Lung (tissue), 12 donors: ENCODE data around the gene ELAC2. TPM values are rescaled to one million over a fixed set of nuclear protein-coding genes. Genes with fewer than 3 reads are reported as not detected.

Experiments
- ATAC-seq: fragments of 200-7000 bp; cut with Tn5 transposase; one replicate; pipeline ENCODE4 v1.9.1; 2020; ENCODE audit warnings: moderate number of reproducible peaks; ENCODE audit not compliant: insufficient read depth, low FRiP score
- DNase-seq, 3 donors: peaks; one replicate each; pipeline ENCODE4 v3.0.0-alpha.2; 2013 to 2017
- H3K27ac ChIP-seq, 2 donors: one replicate each; pipeline ENCODE4 v1.5.1; 2013; ENCODE audit warnings: mild to moderate bottlenecking in 2 of 2, moderate library complexity in 2 of 2, control low read depth in 1 of 2, inconsistent platforms in 1 of 2, low read depth in 1 of 2, low read length in 1 of 2
- H3K27me3 ChIP-seq, 3 donors: one replicate each; pipeline ENCODE4 v1.5.1; 2013; ENCODE audit warnings: low read length in 2 of 3; ENCODE audit not compliant: control insufficient read depth in 3 of 3, insufficient read depth in 3 of 3
- H3K36me3 ChIP-seq, 4 donors: one replicate each; pipeline ENCODE4 v1.5.1; 2013; ENCODE audit warnings: low read length in 4 of 4, mild to moderate bottlenecking in 1 of 4, moderate library complexity in 1 of 4; ENCODE audit not compliant: control insufficient read depth in 4 of 4, insufficient read depth in 4 of 4
- H3K4me1 ChIP-seq, 5 donors: one replicate each; pipeline ENCODE4 v1.5.1; 2013; ENCODE audit warnings: low read length in 5 of 5, mild to moderate bottlenecking in 2 of 5, moderate library complexity in 1 of 5; ENCODE audit not compliant: control insufficient read depth in 5 of 5, insufficient read depth in 5 of 5
- H3K4me3 ChIP-seq: one replicate; pipeline ENCODE4 v1.5.1; 2013; ENCODE audit warnings: mild to moderate bottlenecking, control low read depth, moderate library complexity
- H3K9ac ChIP-seq, 2 donors: one replicate each; pipeline ENCODE4 v1.5.1; 2013; ENCODE audit warnings: low read length in 2 of 2, control low read depth in 1 of 2; ENCODE audit not compliant: insufficient read depth in 1 of 2
- H3K9me3 ChIP-seq, 4 donors: one replicate each; pipeline ENCODE4 v1.5.1; 2013; ENCODE audit warnings: low read length in 3 of 4, mild to moderate bottlenecking in 1 of 4, moderate library complexity in 1 of 4; ENCODE audit not compliant: control insufficient read depth in 4 of 4, insufficient read depth in 3 of 4
- WGBS, 2 donors: extraction: QIAGEN DNeasy Blood & Tissue Kit; methylation state at CpG; one replicate each; pipeline ENCODE4 v1.1.7; 2013; 5-methylcytosine and 5-hydroxymethylcytosine counted together
- polyA plus RNA-seq, 2 donors: library from polyadenylated mRNA; stranded (reverse); fragments of 200-250 nt; gene quantifications; one replicate each; pipeline ENCODE4 v1.2.1, GENCODE V29; 2013
- total RNA-seq, 2 donors: library from RNA; depleted of rRNA in 1 of 2; stranded (reverse); fragments of >200 nt in 1 of 2; gene quantifications; one replicate each; pipeline ENCODE4 v1.2.1, GENCODE V29; 2014 to 2021
- TF ChIP-seq, protein P1 (sequence below): IDR thresholded peaks from 2 replicates; pipeline ENCODE4 v1.5.1; 2012; ENCODE audit warnings: mild to moderate bottlenecking; ENCODE audit errors: control extremely low read depth, extremely low read depth
- donor health status: control.
- donor health status: control.
- donor health status: Bipolar disorder and iron deficiency.
- donor health status: healthy.
- donor health status: DM: yes; HTN: yes; CAD: no.

ELAC2 gene
- total and polyA plus RNA-seq, 4 donors = 24.1 to 76.4 (median 45.5) TPM

DNA sequence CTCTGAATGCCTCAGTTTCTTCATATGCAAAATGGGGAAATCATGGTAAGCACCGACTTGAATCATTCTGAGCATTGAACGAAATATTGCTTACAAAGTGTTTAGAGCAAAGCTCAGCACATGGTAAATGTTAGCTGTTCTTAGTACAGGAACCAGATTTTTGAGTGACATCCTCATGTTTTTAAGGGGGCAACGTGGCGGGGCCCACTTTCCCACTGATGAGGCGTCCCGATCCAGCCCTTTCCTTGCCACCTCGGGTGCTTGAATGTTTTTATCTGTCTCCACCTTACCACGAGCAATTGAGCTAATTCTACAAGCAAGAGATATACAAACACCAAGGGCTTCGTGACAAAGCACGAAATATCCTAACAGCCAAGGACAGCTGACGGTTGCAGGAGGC lies 49.9 kb downstream of the ELAC2 start:
- ATAC-seq (no peak), DNase-seq (no peak)
- Histone ChIP-seq H3K27ac (no peak overlapping the region), H3K9me3 (peaks cover 0 to 7% (median 0%) of the 10 kb centered on the region in 4 donors), H3K36me3 (no peaks in the 10 kb centered on the region), H3K9ac (no peak overlapping the region), H3K27me3 (no peaks in the 10 kb centered on the region), H3K4me3 (no peak overlapping the region), H3K4me1 (no peaks in the 10 kb centered on the region)
- WGBS, 2 donors = 80 to 86% methylated on average over 11 of the region's 11 CpGs
- TF ChIP-seq, protein P1, sequence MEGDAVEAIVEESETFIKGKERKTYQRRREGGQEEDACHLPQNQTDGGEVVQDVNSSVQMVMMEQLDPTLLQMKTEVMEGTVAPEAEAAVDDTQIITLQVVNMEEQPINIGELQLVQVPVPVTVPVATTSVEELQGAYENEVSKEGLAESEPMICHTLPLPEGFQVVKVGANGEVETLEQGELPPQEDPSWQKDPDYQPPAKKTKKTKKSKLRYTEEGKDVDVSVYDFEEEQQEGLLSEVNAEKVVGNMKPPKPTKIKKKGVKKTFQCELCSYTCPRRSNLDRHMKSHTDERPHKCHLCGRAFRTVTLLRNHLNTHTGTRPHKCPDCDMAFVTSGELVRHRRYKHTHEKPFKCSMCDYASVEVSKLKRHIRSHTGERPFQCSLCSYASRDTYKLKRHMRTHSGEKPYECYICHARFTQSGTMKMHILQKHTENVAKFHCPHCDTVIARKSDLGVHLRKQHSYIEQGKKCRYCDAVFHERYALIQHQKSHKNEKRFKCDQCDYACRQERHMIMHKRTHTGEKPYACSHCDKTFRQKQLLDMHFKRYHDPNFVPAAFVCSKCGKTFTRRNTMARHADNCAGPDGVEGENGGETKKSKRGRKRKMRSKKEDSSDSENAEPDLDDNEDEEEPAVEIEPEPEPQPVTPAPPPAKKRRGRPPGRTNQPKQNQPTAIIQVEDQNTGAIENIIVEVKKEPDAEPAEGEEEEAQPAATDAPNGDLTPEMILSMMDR = no peak

DNA sequence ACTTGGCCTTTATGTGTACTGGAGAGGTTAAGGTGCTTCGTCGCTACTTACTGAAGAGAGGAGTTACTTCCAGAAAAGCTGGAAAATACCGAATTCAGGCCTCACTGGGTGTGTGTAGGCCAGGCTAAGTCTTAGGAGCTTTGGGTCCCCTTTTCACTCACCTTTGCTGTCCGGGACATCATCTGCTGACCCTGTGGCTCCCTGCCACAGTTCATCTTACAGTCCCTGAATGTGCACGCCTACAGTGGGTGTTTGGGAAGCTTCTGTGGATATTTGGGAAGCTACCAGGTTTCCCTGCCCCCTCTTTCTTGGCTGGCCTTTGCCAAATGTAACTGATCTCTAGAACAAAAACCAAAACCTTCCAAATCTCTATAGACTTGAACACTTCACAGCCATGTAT lies 51.4 kb downstream of the ELAC2 start:
- Histone ChIP-seq H3K36me3 (peaks cover 0 to 1% (median 0%) of the 10 kb centered on the region in 4 donors), H3K4me3 (no peak overlapping the region), H3K9me3 (peaks cover 0 to 7% (median 0%) of the 10 kb centered on the region in 4 donors), H3K27me3 (no peaks in the 10 kb centered on the region), H3K4me1 (no peaks in the 10 kb centered on the region), H3K9ac (no peak overlapping the region), H3K27ac (no peak overlapping the region)
- no peak for ATAC-seq
- TF ChIP-seq, protein P1 = no peak
- no peak for DNase-seq
- WGBS, 2 donors = 89 to 94% methylated on average over 5 of the region's 5 CpGs

DNA sequence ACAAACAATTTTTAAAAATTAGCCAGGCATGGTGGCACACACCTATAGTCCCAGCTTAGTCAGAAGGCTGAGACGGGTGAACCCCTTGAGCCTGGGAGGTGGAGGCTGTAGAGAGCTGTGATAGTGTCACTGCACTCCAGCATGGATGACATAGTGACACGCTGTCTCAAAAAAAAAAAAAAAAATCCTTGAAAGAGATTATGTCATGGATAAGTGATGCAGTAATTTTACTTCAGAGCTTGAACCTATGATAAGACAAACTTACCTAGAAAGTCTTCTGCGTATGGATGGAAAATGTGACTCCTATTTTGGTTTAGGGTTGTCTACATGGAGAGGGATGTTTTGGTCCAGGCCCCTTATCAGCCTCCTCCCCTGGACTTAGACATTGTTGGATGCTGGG lies 51.8 kb downstream of the ELAC2 start:
- Histone ChIP-seq H3K9ac (no peak overlapping the region), H3K27me3 (no peaks in the 10 kb centered on the region), H3K9me3 (peaks cover 0 to 7% (median 0%) of the 10 kb centered on the region in 4 donors), H3K4me1 (no peaks in the 10 kb centered on the region), H3K27ac (no peak overlapping the region), H3K36me3 (peaks cover 0 to 1% (median 0%) of the 10 kb centered on the region in 4 donors), H3K4me3 (no peak overlapping the region)
- TF ChIP-seq, protein P1 = no peak
- 93% methylated on average over 3 of the region's 3 CpGs for WGBS, 2 donors
- no peak for ATAC-seq
- DNase-seq = no peak

DNA sequence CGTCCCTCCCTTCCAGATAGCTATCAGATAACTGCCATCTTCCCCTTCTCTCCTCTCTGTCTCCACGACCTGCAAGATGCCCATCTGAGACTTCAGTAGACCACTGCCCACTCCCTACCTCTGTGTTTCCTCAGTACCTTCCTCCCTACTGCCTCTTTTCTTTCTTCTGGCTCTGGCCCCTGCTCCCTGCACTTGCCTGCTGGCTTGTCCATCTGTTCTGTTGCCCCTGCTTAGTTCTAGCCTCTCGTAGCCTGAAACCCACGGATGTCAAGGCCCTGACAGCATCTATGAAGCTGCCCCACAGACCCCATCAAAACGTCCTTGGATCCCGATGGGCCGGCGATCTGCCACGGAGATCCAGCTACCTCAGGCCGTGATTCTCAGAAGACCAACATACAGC lies 53.0 kb downstream of the ELAC2 start:
- Histone ChIP-seq H3K4me3 (no peak overlapping the region), H3K9me3 (peaks cover 0 to 7% (median 0%) of the 10 kb centered on the region in 4 donors), H3K27ac (no peak overlapping the region), H3K9ac (no peak overlapping the region), H3K4me1 (no peaks in the 10 kb centered on the region), H3K27me3 (no peaks in the 10 kb centered on the region), H3K36me3 (peaks cover 0 to 1% (median 0%) of the 10 kb centered on the region in 4 donors)
- DNase-seq (no peak), ATAC-seq (no peak)
- TF ChIP-seq, protein P1 = no peak
- WGBS, 2 donors = 89% methylated on average over 10 of the region's 10 CpGs
